ENCODE measurements around the gene BICDL2. TPM values are rescaled to one million over a fixed set of nuclear protein-coding genes. Genes with fewer than 3 reads are reported as not detected.

Gene BICDL2
- total RNA-seq, 2 donors from 2014 or later, result 132 to 357 TPM

- H3K9me3 ChIP-seq, result no peaks in the 10 kb centered on the region
- TF ChIP-seq, protein P1, sequence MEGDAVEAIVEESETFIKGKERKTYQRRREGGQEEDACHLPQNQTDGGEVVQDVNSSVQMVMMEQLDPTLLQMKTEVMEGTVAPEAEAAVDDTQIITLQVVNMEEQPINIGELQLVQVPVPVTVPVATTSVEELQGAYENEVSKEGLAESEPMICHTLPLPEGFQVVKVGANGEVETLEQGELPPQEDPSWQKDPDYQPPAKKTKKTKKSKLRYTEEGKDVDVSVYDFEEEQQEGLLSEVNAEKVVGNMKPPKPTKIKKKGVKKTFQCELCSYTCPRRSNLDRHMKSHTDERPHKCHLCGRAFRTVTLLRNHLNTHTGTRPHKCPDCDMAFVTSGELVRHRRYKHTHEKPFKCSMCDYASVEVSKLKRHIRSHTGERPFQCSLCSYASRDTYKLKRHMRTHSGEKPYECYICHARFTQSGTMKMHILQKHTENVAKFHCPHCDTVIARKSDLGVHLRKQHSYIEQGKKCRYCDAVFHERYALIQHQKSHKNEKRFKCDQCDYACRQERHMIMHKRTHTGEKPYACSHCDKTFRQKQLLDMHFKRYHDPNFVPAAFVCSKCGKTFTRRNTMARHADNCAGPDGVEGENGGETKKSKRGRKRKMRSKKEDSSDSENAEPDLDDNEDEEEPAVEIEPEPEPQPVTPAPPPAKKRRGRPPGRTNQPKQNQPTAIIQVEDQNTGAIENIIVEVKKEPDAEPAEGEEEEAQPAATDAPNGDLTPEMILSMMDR (IDR thresholded peaks at IDR 0.05), result no peak
- peak in 2 of 3 donors; percentile 39 to 49 for TF ChIP-seq POLR2A (IDR thresholded peaks at IDR 0.05)
- no peaks in the 10 kb centered on the region for H3K36me3 ChIP-seq (replicated peaks in 1 of 2; ENCODE audit: insufficient read depth in 1 of 2, low read depth in 2 of 2)
- peaks cover 75% of the 10 kb centered on the region for H3K4me1 ChIP-seq
- H3K27ac ChIP-seq, result peak overlapping the region; percentile 88 to 94 (median 92)
- peak; percentile 25 for ATAC-seq
- 16 to 20% methylated on average over 10 to 13 of the region's 13 CpGs for WGBS, 2 donors
- intact Hi-C loops (cut with DNase I), result no loop called here
- H3K27me3 ChIP-seq, result no peaks in the 10 kb centered on the region
- peak; percentile 75 to 85 (median 80) for DNase-seq
- H3K4me3 ChIP-seq, result no peak overlapping the region
These were observed 29.4 kb downstream of the BICDL2 start for GRCh38 chr16:3007059-3007956.

DNA sequence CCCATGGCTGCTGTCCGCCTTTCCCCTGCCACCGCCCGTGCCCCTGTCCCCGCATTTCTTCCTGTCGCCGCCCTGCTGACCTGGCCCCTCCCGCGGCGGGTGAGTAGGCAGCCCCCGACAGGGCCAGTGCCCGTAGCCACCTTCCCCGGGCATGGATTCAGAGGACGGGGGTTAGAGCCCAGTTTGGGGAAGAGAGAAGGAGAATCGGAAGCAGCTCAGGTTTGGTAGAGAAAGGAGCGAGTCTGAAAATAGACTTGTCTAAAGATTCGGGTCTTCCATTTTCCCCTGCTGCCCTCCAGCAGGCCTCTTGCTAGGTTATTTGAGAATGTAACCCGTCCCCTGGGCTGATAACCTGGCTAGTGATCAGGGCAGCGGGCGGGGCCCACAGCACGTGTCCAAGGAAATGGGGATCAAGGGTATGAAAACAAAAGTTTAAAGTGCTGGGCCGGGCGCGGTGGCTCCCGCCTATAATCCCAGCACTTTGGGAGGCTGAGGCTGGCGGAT, 31.9 kb downstream of the BICDL2 start:
- Histone ChIP-seq H3K27ac (peak overlapping the region; percentile 68 to 94 (median 92)), H3K4me1 (peaks cover 52% of the 10 kb centered on the region), H3K9me3 (no peaks in the 10 kb centered on the region), H3K27me3 (no peaks in the 10 kb centered on the region), H3K36me3 (replicated peaks in 1 of 2; ENCODE audit: insufficient read depth in 1 of 2, low read depth in 2 of 2) (no peaks in the 10 kb centered on the region), H3K4me3 (peak overlapping the region in 1 of 2 donors; percentile 6)
- DNase-seq, result peak; percentile 79 to 85 (median 82)
- ATAC-seq, result peak; percentile 8
- TF ChIP-seq, protein P1 (IDR thresholded peaks at IDR 0.05), result no peak
- peak; percentile 38 to 85 (median 83) for TF ChIP-seq POLR2A (IDR thresholded peaks at IDR 0.05)
- intact Hi-C loops (cut with DNase I), result no loop called here
- 0 to 4% methylated on average over 20 to 25 of the region's 25 CpGs for WGBS, 2 donors

DNA sequence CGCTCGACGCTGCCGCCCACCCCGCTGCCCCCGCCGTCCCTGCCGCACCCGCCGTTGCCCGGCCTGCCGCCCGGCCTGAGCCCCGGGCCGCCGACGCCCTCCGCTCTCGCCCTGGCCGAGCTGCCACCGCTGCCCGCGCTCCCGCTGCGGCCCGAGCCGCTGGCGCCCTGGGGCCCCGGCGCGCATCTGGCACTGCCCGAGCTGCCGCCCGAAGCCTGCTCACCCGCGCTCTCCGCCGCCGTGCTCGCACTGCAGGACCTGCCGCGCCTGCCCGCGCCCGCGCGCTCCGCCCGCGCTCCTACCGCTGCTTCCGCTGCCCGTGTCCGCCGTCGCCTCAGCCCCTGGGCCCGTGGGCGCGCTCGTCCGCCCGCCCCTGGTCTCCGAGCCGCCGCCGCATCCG, 32.4 kb downstream of the BICDL2 start:
- ATAC-seq (peak; percentile 12), DNase-seq (peak in 2 of 4 donors; percentile 39 to 46)
- no peak overlapping the region for H3K4me3 ChIP-seq

DNA sequence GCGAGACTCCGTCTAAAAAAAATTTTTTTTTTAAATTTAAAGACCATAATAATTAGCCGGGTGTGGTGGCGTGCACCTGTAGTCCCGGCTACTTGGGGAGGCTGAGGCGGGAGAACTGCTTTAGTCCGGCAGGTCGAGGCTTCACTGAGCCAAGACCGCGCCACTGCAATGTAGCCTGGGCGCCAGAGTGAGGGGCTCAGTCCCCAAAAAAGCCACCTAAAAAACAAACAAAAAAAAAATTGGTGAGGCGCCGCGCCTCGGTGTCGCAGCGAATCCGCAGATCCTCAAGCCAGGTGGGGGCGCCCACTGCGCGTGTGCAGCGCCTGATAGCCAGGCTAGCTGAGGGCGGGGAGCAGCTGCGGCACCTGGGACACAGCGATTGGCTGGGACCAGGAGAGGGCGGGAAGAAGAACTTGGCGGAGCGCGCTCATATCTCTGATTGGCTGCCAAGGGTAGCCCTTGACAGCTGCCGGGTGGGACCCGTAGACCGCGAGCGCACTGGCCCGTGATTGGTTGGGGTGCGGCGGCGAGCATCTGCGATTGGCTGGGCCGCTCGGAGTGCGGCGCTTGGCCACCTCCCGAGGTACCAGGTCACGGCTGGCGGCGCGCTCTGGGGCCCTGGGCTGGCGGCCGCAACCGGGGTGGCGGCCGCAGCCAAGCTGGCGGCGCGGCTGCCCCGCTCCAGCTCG, 33.0 kb downstream of the BICDL2 start:
- peak overlapping the region in 3 of 4 donors; percentile 91 to 96 (median 94) for H3K27ac ChIP-seq
- no peaks in the 10 kb centered on the region for H3K36me3 ChIP-seq (replicated peaks in 1 of 2; ENCODE audit: insufficient read depth in 1 of 2, low read depth in 2 of 2)
- peak; percentile 86 for ATAC-seq
- no peaks in the 10 kb centered on the region for H3K9me3 ChIP-seq
- intact Hi-C loops (cut with DNase I), result no loop called here
- H3K27me3 ChIP-seq, result no peaks in the 10 kb centered on the region
- no peak overlapping the region for H3K4me3 ChIP-seq
- 9 to 17% methylated on average over 22 to 47 of the region's 58 CpGs for WGBS, 2 donors
- TF ChIP-seq, protein P1 (IDR thresholded peaks at IDR 0.05), result peak; percentile 30 to 85 (median 66)
- TF ChIP-seq POLR2A (IDR thresholded peaks at IDR 0.05), result peak; percentile 82 to 90 (median 84)
- DNase-seq, result peak; percentile 98 to 99 (median 99)
- peaks cover 41% of the 10 kb centered on the region for H3K4me1 ChIP-seq

More for the DNA sequence above, 32.4 kb downstream of the BICDL2 start:
- no peaks in the 10 kb centered on the region for H3K36me3 ChIP-seq (replicated peaks in 1 of 2; ENCODE audit: insufficient read depth in 1 of 2, low read depth in 2 of 2)
- intact Hi-C loops (cut with DNase I), result no loop called here
- H3K27me3 ChIP-seq, result no peaks in the 10 kb centered on the region
- H3K9me3 ChIP-seq, result no peaks in the 10 kb centered on the region
- H3K4me1 ChIP-seq, result peaks cover 47% of the 10 kb centered on the region
- TF ChIP-seq, protein P1 (IDR thresholded peaks at IDR 0.05), result no peak
- no peak for TF ChIP-seq POLR2A (IDR thresholded peaks at IDR 0.05)
- 0 to 1% methylated on average over 3 to 37 of the region's 67 CpGs for WGBS, 2 donors
- peak overlapping the region; percentile 91 to 96 (median 94) for H3K27ac ChIP-seq

Measured in body of pancreas (tissue), 4 donors.